ENCODE measurements around the gene CSDE1.

GRCh38 chr1:114695430-114696058, 62.2 kb downstream of the CSDE1 start, which contains the start of gene AMPD1:
- TF ChIP-seq CTCF (IDR thresholded peaks at IDR 0.05) (no peak), POLR2AphosphoS5 (IDR thresholded peaks at IDR 0.05; ENCODE audit: insufficient read depth in 1 of 2, low read depth in 1 of 2) (no peak)
